Right lobe of liver (tissue), 6 donors: ENCODE measurements around the gene MAL. TPM values are rescaled to one million over a fixed set of nuclear protein-coding genes. Genes with fewer than 3 reads are reported as not detected.
A peak's percentile ranks its signal among the peaks of the same experiment; 100 is the strongest.

Source experiments
- ATAC-seq, 4 donors: fragments of 200-7000 bp; cut with Tn5 transposase; one replicate each; pipeline ENCODE4 v1.9.1; 2020; ENCODE audit warnings: mild to moderate bottlenecking in 4 of 4, moderate library complexity in 4 of 4
- DNase-seq, 3 donors: peaks; one replicate each; pipeline ENCODE4 v3.0.0-alpha.2; 2020
- H3K27ac ChIP-seq, 3 donors: fragments of 200-600 bp; one replicate each; pipeline ENCODE4 v1.8.0; 2022
- H3K27me3 ChIP-seq, 2 donors: fragments of 200-600 bp; one replicate each; pipeline ENCODE4 v1.8.0; 2022
- H3K36me3 ChIP-seq, 4 donors: fragments of 200-600 bp; sonication (generic) in 1 of 4; one replicate each; pipeline versions ENCODE4 v1.5.1 to v1.8.0; 2017 to 2022; ENCODE audit warnings: control low read depth in 1 of 4
- H3K4me1 ChIP-seq, 4 donors: fragments of 200-600 bp; sonication (generic) in 1 of 4; one replicate each; pipeline versions ENCODE4 v1.5.1 to v1.8.0; 2017 to 2022; ENCODE audit warnings: control low read depth in 1 of 4
- H3K4me3 ChIP-seq, 3 donors: fragments of 200-600 bp; one replicate each; pipeline ENCODE4 v1.8.0; 2022
- H3K9me3 ChIP-seq, 4 donors: fragments of 200-600 bp; sonication (generic) in 1 of 4; one replicate each; pipeline versions ENCODE4 v1.5.1 to v1.8.0; 2017 to 2022; ENCODE audit warnings: control low read depth in 1 of 4
- CTCF ChIP-seq, 4 donors: fragments of 200-600 bp in 3 of 4; fragments of 450-650 bp in 1 of 4; IDR thresholded peaks; one replicate each; pipeline versions ENCODE4 v1.5.1 to v1.8.0; 2016 to 2022; ENCODE audit warnings: antibody characterized with exemption in 4 of 4, mild to moderate bottlenecking in 2 of 4
- POLR2A ChIP-seq: fragments of 450-650 bp; IDR thresholded peaks from one replicate; pipeline ENCODE4 v1.6.1; 2017; ENCODE audit warnings: antibody characterized with exemption, mild to moderate bottlenecking
- WGBS: methylation state at CpG from one replicate; pipeline ENCODE4 v1.1.6; 2018; ENCODE audit warnings: low coverage, low lambda C conversion rate; ENCODE audit not compliant: insufficient coverage; ENCODE audit errors: missing lambda C conversion rate; 5-methylcytosine and 5-hydroxymethylcytosine counted together
- intact Hi-C, 2 donors: fragments of 100-400 bp; cut with DNase I; formaldehyde crosslinking; loops; one replicate each; pipeline versions ENCODE4 v1.11.2 to v1.14.1; 2022
- total RNA-seq, 6 experiments: library from RNA; depleted of rRNA in 2 of 6; stranded (reverse); fragments of >200 nt in 2 of 6; fragmentation: NEBNext Ultra II Directional in 3 of 6; extraction: Animal tissue kit (Norgen Biotek cat#: 25700) in 3 of 6; gene quantifications; one replicate each; pipeline versions ENCODE4 v1.1.0 to v1.2.4, GENCODE V29; 2016 to 2023
- donor health status: DM: no; HTN: yes; CAD: no.
- donor health status: DM: no; HTN: no; CAD: no.
- donor health status: DM: no; HTN: no; CAD: no.
- donor health status: DM: no; HTN: yes; CAD: no.
- donor health status: DM: no; HTN: yes; CAD: no.

MAL gene
- total RNA-seq, 6 experiments from 2014 or later, result 0.24 TPM; not detected in 5

GRCh38 chr2:95020275-95021022 is 5.1 kb upstream of the MAL start:
- Histone ChIP-seq H3K27me3 (peaks cover 0 to 15% of the 10 kb centered on the region in 2 donors), H3K9me3 (no peaks in the 10 kb centered on the region), H3K27ac (no peak overlapping the region), H3K4me1 (peaks cover 0 to 2% (median 0%) of the 10 kb centered on the region in 4 donors), H3K36me3 (no peaks in the 10 kb centered on the region), H3K4me3 (no peak overlapping the region)
- DNase-seq (no peak), ATAC-seq (no peak)
- TF ChIP-seq POLR2A, result no peak
- no peak for TF ChIP-seq CTCF (IDR thresholded peaks at IDR 0.05)
- 100% methylated on average over 2 of the region's 9 CpGs for WGBS
- intact Hi-C loops, result no loop called here

- Histone ChIP-seq H3K9me3 (no peaks in the 10 kb centered on the region), H3K4me3 (no peak overlapping the region), H3K27ac (no peak overlapping the region), H3K36me3 (no peaks in the 10 kb centered on the region), H3K4me1 (peaks cover 0 to 7% (median 0%) of the 10 kb centered on the region in 4 donors), H3K27me3 (peaks cover 0 to 18% of the 10 kb centered on the region in 2 donors)
- TF ChIP-seq CTCF (IDR thresholded peaks at IDR 0.05) (no peak), POLR2A (no peak)
- intact Hi-C loops, result no loop called here
- no peak for DNase-seq
- 71% methylated on average over 2 of the region's 5 CpGs for WGBS
- ATAC-seq, result no peak
Measured at GRCh38 chr2:95021023-95021416, 4.5 kb upstream of the MAL start.

DNA sequence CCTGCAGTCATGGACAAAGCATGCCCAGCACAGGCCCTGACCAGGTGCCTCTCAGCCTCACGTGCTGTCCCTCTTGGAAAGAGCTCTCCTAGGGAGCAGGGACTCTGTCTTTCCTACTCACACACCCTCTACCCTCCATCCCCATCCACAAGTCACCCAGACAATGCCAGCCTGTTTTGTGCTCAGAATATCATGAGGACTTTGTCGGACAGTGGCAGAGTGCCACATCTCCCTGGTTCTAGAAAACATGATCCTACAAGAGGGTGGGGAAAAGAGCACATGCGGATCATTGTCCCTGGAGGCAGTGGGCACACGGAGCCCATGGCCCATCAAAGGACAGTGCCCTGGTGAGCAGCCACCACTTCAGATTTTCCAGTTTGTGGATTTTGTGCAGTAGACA is 3.7 kb upstream of the MAL start:
- DNase-seq, result no peak
- no peak for ATAC-seq
- H3K4me3 ChIP-seq, result no peak overlapping the region
- H3K4me1 ChIP-seq, result peaks cover 0 to 11% (median 0%) of the 10 kb centered on the region in 4 donors
- WGBS, result 61% methylated on average over 3 of the region's 4 CpGs
- no peaks in the 10 kb centered on the region for H3K9me3 ChIP-seq
- H3K27ac ChIP-seq, result no peak overlapping the region
- TF ChIP-seq CTCF (IDR thresholded peaks at IDR 0.05) (no peak), POLR2A (no peak)
- H3K27me3 ChIP-seq, result peaks cover 0 to 18% of the 10 kb centered on the region in 2 donors
- intact Hi-C loops, result no loop called here
- no peaks in the 10 kb centered on the region for H3K36me3 ChIP-seq

DNA sequence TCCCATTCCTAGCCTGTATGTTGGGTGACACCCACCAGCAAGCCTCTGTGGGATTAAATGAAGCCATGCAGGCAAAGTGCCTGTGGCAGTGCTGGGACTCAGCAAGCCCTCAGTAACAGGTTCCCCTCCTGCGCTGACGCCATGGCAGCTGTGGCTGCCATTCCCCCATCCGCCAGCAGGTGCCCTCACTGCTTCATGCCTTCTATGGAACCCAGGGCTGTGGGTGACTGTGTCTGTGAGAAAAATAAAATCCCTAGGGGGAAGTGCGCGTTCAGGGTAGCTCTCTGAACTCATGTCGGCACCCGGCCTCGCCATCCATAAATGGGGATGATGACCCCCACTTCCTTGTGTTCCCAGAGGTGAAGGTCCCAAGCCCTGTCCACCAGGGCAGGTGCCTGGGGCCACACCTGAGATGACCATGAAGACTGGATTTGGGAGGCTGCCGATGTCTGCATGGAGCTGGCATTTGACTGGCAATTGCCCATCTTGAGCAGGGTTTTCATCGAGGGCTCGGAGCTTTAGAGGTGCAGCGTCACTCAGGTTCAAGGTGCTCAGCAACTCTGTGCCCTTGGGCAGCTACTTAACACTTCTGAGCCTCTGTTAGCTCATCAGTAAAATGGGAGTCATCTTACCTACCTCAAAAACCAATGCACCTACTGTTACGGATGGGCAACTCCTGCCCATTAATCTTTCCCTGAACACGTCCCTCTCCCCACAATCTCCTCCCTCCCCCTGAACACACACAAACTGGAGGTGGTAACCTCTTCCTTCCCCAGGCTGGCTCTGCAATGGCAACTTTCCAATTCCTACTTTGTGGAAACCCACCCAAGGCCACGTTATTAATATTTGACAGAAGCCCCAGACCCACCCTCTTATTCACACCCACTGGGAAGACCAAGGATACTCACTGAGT is 2.9 kb upstream of the MAL start:
- Histone ChIP-seq H3K27me3 (peaks cover 0 to 18% of the 10 kb centered on the region in 2 donors), H3K4me3 (no peak overlapping the region), H3K4me1 (peaks cover 0 to 11% (median 0%) of the 10 kb centered on the region in 4 donors), H3K27ac (no peak overlapping the region), H3K9me3 (no peaks in the 10 kb centered on the region), H3K36me3 (no peaks in the 10 kb centered on the region)
- TF ChIP-seq CTCF (IDR thresholded peaks at IDR 0.05) (peak; percentile 68 to 91 (median 83)), POLR2A (no peak)
- intact Hi-C loops, result no loop called here
- 5% methylated on average over 3 of the region's 15 CpGs for WGBS
- DNase-seq, result peak; percentile 53 to 65 (median 61)
- ATAC-seq, result peak; percentile 77 to 91 (median 87)
